Fibroblast of gingiva (primary cell): ENCODE results near the gene GABRG3.

Source experiments
- DNase-seq: peaks from one replicate; pipeline ENCODE4 v3.0.0-alpha.2; 2011; ENCODE audit warnings: low read depth

Gene GABRG3

GRCh38 chr15:27582726-27583410, 611.9 kb downstream of the GABRG3 start:
- DNase-seq, result no peak

DNA sequence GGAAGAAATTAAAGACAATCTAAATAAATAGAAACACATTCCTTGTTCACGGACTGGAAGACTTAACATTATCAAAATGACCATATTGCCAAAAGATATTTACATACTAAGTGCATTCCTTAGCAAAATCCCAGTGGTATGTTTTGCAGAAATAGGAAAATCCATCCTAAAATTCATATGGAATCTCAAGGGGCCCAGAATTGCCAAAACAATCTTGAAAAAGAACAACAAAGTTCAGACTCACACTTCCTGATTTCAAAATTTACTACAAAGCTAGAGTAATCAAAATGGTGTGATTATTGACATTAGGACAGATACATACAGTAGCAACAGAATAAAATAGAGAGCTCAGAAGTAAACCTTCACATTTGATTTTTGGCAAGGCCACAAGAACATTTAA, 612.7 kb downstream of the GABRG3 start:
- DNase-seq, result no peak

- no peak for DNase-seq
Measured at GRCh38 chr15:27585041-27585640, 614.2 kb downstream of the GABRG3 start.

DNA sequence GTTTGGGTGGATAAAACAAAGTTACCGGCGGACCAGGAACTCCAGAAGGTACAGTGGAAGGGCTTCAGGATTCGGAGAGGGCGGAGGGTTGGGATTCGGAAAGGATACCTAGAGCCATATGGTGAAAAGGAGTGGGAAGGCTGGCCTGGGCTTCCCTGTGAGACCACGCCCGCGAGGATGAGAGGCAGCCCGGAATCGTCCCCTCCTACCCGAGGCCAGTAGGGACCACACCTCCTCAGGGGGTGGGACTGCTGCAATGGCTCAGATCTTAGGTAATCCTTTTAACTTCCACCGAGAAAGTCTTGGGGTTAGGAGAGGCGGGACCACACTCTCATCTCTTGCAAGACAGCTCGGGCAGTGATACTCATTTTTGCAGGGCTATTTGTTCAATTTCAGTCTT, 616.8 kb downstream of the GABRG3 start:
- no peak for DNase-seq

DNA sequence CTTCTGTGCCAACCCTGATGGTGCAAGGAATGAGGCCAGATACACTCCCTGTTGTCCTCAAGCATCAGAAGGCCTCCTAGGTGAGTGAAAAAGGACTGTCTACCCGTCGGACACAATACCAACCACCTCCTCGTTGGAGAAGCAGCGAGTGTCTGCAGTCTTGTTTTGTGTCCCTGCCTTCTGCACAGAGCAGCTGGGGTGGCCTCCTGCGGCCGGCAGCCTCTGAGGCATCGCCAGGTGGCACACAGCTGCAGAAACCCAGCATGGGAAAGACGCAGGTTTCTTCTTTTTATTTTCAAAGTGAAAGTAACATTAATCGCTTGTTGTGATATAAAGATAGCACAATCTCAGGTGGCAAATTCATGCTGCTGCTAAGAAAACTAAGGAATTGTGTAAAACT, 618.3 kb downstream of the GABRG3 start:
- no peak for DNase-seq

DNA sequence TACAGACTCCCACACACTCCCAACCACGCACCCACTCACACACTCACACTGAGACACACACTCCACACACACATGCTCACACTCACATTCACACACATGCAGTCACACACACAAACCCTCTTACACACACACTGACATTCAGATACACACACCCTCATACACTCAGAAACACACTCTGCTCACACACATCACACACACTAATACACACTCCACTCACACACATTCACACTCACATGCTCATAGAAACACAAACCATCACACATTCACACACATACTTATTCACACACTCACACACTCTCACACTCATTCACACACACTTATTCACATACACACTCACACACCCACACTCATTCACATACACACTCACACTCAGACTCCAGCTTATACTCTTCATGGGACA, 618.8 kb downstream of the GABRG3 start:
- DNase-seq, result no peak
